Astrocyte of the cerebellum (primary cell): ENCODE measurements around the gene PCED1A.

Experiments used
- DNase-seq: peaks from one replicate; pipeline ENCODE4 v3.0.0-alpha.2; 2011; ENCODE audit warnings: low read depth
- H3K4me3 ChIP-seq: 2 replicates; pipeline ENCODE4 v1.5.1; 2011; ENCODE audit warnings: mild to moderate bottlenecking, low read depth, low read length, moderate library complexity
- in situ Hi-C: cut with HindIII; loops from 2 replicates; pipeline ENCODE4 v1.10.0; 2017; ENCODE audit warnings: low sequenced_read_pairs
- TF ChIP-seq, protein P1 (sequence below): IDR thresholded peaks from 2 replicates; pipeline ENCODE4 v1.5.1; 2012; ENCODE audit warnings: low read length, low read depth, moderate library complexity, mild to moderate bottlenecking; ENCODE audit errors: missing control alignments

The PCED1A gene

DNA sequence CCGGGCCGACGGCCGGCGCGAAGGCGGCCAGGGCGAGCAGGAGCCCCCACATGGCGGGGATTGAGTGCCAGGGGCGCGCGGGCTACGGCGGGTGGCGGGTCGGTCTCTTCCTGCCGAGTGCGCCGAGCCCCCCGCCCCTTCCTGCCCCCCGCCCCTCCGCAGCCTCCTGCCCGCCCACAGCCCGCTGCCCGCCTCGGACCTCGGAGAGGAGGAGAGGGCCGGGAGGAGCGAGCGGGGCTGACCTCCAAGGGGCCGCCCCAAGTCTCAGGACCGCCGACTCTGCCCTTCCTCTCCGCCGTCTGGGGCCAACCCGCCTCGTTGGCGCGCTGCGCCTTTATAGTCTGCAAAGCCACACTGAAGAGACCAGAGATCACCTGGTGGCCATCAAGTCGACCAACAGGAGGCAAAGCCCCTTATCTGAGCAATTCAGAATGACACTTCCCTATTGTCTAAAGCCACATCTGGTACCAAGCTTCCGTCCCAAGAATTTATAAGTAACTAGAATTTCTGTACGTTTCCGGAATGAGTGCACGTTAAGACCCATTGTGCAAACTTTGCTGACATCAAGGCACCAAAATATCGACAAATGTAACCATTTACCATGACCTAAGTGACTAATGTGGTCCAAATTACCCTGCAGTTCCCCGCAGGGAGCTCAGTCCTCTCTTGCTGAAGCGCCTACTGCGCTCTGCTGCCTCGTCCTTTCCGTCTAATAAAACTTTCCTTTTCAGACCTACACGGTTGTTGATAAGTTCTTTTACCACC is 39.8 kb downstream of the PCED1A start, which contains the start of gene CPXM1:
TSS of gene CPXM1 (minus strand) at position 107 of the 765 bp plus-strand sequence. CDS start at position 52, 55 bp downstream.
- TF ChIP-seq, protein P1, sequence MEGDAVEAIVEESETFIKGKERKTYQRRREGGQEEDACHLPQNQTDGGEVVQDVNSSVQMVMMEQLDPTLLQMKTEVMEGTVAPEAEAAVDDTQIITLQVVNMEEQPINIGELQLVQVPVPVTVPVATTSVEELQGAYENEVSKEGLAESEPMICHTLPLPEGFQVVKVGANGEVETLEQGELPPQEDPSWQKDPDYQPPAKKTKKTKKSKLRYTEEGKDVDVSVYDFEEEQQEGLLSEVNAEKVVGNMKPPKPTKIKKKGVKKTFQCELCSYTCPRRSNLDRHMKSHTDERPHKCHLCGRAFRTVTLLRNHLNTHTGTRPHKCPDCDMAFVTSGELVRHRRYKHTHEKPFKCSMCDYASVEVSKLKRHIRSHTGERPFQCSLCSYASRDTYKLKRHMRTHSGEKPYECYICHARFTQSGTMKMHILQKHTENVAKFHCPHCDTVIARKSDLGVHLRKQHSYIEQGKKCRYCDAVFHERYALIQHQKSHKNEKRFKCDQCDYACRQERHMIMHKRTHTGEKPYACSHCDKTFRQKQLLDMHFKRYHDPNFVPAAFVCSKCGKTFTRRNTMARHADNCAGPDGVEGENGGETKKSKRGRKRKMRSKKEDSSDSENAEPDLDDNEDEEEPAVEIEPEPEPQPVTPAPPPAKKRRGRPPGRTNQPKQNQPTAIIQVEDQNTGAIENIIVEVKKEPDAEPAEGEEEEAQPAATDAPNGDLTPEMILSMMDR, result no peak
- no peak for DNase-seq
- in situ Hi-C loops, result no loop called here
- H3K4me3 ChIP-seq, result peak within 1 kb of the TSS; percentile 47

DNA sequence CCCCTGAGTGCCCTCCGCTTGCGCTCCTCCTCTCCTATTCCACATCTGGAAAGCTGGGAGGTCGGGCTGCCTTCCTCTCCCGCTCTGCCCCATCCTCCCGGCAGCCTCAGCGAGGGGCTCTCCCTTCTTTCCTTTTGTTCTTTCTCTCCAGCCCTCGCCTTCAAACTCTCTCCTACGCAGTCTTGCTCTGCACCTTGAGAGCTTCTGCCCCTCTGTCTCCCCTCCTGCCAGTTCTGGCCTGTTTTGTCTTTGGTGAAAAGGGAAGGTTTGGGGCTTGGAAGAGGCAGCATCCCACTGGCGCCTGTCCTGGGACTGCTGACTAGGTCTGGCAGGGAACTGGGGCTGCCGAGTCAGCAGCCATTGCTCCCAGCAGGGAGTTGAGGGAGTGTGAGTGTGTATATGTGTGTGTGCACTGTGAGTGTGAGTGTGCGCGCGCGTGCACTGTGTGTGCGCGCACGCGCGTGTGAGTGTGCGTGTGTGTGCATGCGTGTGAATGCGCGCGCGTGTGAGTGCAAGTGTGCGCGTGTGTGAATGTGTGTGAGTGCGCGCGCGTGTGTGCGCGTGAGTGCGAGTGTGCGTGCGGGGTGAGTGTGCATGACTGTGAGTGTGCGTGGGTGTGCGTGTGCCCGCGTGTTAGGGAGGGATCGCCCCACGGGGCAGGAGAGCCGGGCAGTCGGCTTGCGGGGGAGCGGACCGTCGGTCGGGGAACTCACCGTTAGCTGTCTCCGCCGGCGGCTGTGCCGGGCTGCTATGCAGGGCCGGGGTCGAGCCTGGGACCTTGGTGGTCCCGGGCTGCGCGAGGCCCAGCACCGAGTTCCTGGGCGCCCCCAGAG is 40.6 kb downstream of the PCED1A start:
- peak overlapping the region; percentile 47 for H3K4me3 ChIP-seq
- TF ChIP-seq, protein P1, result no peak
- DNase-seq, result no peak
- in situ Hi-C loops, result no loop called here

DNA sequence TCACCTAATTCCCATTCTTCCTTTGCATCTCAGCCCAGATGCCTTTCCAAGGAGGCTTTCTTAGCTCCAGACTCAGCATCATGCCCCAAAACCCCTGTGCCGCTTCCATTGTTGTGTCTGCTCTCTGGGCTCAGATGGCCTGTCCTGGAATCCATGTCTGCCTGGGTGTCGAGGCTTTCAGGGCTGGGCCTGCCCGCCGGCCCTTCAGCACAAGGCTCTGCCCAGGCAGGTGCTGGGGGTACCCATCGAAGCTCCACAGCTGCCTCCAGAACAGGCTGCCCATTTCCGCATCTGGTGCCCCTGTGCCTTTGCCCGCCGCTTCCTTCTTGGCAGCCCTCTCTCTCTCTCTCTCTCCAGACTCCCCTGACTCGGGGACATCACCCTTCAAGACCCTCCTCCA is 41.2 kb downstream of the PCED1A start:
- peak overlapping the region; percentile 47 for H3K4me3 ChIP-seq
- in situ Hi-C loops, result no loop called here
- DNase-seq, result no peak
- TF ChIP-seq, protein P1, result no peak

DNA sequence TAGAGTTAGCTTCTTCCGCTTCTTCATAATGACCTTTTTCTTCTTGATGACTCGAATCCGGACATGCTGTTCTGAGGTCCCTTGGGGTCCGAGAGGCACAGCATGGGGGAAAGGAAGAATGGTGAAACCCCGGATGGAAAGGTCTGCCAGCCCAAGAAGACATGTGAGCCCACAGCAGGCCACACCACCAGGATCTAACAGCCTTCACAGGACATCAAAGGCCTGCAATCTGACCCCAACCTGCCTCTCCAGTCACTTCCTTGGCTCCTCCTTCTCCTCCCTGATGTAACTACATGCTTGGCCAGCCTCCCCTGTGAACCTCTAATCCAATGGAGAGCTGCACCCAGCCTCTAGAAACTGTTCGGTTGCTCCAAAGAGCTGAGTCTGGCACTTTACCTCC is 41.6 kb downstream of the PCED1A start:
- TF ChIP-seq, protein P1, result no peak
- no peak overlapping the region for H3K4me3 ChIP-seq
- in situ Hi-C loops, result no loop called here
- DNase-seq, result no peak

DNA sequence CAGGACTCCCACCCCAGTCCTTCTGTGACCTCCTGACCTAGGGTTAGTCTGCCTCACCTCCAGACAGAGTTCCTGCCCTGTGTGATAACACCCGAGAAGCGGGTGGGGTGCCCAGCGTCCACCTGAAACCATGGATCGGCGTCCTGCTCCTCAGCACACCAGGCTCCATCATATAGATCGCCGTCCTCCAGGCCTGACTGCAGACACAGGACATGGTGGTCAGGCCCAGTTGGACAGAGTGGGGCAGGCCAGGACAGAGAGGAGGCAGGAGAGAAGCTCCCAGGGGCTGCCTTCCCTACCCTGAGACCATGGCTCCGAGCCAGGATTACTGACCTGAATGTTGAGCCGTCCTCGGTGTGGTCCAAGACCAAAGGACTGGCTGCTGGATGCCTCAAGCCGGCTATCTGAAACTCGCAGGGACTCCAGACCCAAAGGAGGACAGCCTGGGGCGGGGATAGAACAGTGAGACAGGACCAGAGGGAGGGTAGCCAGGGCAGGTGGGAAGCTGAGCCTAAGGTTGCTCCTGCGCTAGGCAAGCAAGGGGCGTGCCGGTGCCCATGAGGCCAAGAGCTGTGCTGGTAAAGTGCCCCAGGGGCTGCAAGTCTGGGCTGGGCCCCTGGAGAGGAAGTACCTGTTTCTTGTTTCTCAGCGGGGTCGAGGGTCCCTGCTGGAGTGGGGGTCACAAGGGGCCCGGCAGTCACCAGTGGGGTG is 42.2 kb downstream of the PCED1A start:
- in situ Hi-C loops, result no loop called here
- no peak overlapping the region for H3K4me3 ChIP-seq
- DNase-seq, result no peak
- TF ChIP-seq, protein P1, result no peak
